Neural cell (in vitro differentiated cells): ENCODE data around the gene PRKCE. TPM values are rescaled to one million over a fixed set of nuclear protein-coding genes. Genes with fewer than 3 reads are reported as not detected.

ENCODE experiments used
- H2AFZ ChIP-seq: fragments of 200-600, 300-800 bp; sonication (generic), shearing (Covaris generic); 2 replicates; pipeline ENCODE4 v1.6.0; 2014; ENCODE audit warnings: low read depth, mild to moderate bottlenecking, antibody characterized with exemption, low read length, moderate library complexity
- H3F3A ChIP-seq: fragments of 200-600 bp; shearing (Covaris generic); 2 replicates; pipeline ENCODE4 v1.6.1; 2016; ENCODE audit warnings: mild to moderate bottlenecking, moderate library complexity, mixed read lengths, antibody characterized with exemption, low read length; ENCODE audit not compliant: insufficient read depth, poor library complexity, severe bottlenecking
- H3K27ac ChIP-seq: fragments of 200-600, 300-800 bp; sonication (generic), shearing (Covaris generic); 2 replicates; pipeline ENCODE4 v1.5.1; 2014; ENCODE audit warnings: mild to moderate bottlenecking, low read length, moderate library complexity
- H3K27me3 ChIP-seq: fragments of 300-800, 200-600 bp; sonication (generic), shearing (Covaris generic); 2 replicates; pipeline ENCODE4 v1.6.0; 2014; ENCODE audit warnings: mild to moderate bottlenecking, low read depth, low read length, moderate library complexity; ENCODE audit not compliant: insufficient read depth
- H3K36me3 ChIP-seq: fragments of 300-800, 200-600 bp; sonication (generic), shearing (Covaris generic); 2 replicates; pipeline ENCODE4 v1.5.1; 2014; ENCODE audit warnings: mild to moderate bottlenecking, antibody characterized with exemption, low read length, moderate library complexity; ENCODE audit not compliant: insufficient read depth
- H3K4me2 ChIP-seq: fragments of 300-800, 200-600 bp; sonication (generic), shearing (Covaris generic); 2 replicates; pipeline ENCODE4 v1.6.0; 2014; ENCODE audit warnings: mild to moderate bottlenecking, low read length
- H3K4me3 ChIP-seq: fragments of 300-800, 200-600 bp; sonication (generic), shearing (Covaris generic); 2 replicates; pipeline ENCODE4 v1.5.1; 2014; ENCODE audit warnings: mild to moderate bottlenecking, low read length, moderate library complexity
- H3K79me2 ChIP-seq: fragments of 200-600 bp; shearing (Covaris generic); replicated peaks from 2 replicates; pipeline ENCODE4 v1.6.0; 2014; ENCODE audit warnings: mild to moderate bottlenecking, low read length, moderate library complexity; ENCODE audit not compliant: insufficient read depth
- H3K9ac ChIP-seq: fragments of 300-800, 200-600 bp; sonication (generic), shearing (Covaris generic); 2 replicates; pipeline ENCODE4 v1.6.1; 2016; ENCODE audit warnings: mild to moderate bottlenecking, low read length, mixed read lengths
- H3K9me2 ChIP-seq: fragments of 200-600 bp; shearing (Covaris generic); 2 replicates; pipeline ENCODE4 v1.6.1; 2016; ENCODE audit warnings: mild to moderate bottlenecking, low read length, mixed read lengths; ENCODE audit not compliant: insufficient read depth
- H3K9me3 ChIP-seq: fragments of 200-600, 300-800 bp; sonication (generic), shearing (Covaris generic); 2 replicates; pipeline ENCODE4 v1.6.1; 2016; ENCODE audit warnings: mild to moderate bottlenecking, mixed run types, low read length, moderate library complexity, mixed read lengths
- H4K20me1 ChIP-seq: fragments of 200-600 bp; shearing (Covaris generic); 2 replicates; pipeline ENCODE4 v1.6.1; 2016; ENCODE audit warnings: mild to moderate bottlenecking, mixed run types; ENCODE audit not compliant: insufficient read depth
- EP300 ChIP-seq: fragments of 450-650 bp; conservative IDR thresholded peaks from 2 replicates; pipeline ENCODE4 v1.6.1; 2014; ENCODE audit warnings: antibody characterized with exemption, mild to moderate bottlenecking, moderate library complexity; ENCODE audit not compliant: poor library complexity, severe bottlenecking
- EZH2 ChIP-seq: fragments of 200-600, 300-800 bp; shearing (Covaris generic), sonication (generic); IDR thresholded peaks from 2 replicates; pipeline ENCODE4 v1.6.1; 2014; ENCODE audit warnings: antibody characterized with exemption, low read length, borderline replicate concordance, mild to moderate bottlenecking; ENCODE audit not compliant: insufficient read depth, poor library complexity, severe bottlenecking
- MXI1 ChIP-seq: fragments of 450-650 bp; conservative IDR thresholded peaks from 2 replicates; pipeline ENCODE4 v1.6.1; 2014; ENCODE audit warnings: antibody characterized with exemption, mild to moderate bottlenecking; ENCODE audit not compliant: poor library complexity, severe bottlenecking
- POLR2AphosphoS5 ChIP-seq: IDR thresholded peaks from 2 replicates; pipeline ENCODE4 v1.6.1; 2012
- RAD21 ChIP-seq: fragments of 450-650 bp; conservative IDR thresholded peaks from 2 replicates; pipeline ENCODE4 v1.6.1; 2014; ENCODE audit warnings: antibody characterized with exemption, mild to moderate bottlenecking, moderate library complexity
- SMC3 ChIP-seq: fragments of 450-650 bp; conservative IDR thresholded peaks from 2 replicates; pipeline ENCODE4 v1.6.1; 2014; ENCODE audit warnings: antibody characterized with exemption, mild to moderate bottlenecking, moderate library complexity; ENCODE audit not compliant: poor library complexity
- TAF1 ChIP-seq: IDR thresholded peaks from 2 replicates; pipeline ENCODE4 v1.6.1; 2012; ENCODE audit warnings: low read depth
- polyA plus RNA-seq: library from polyadenylated mRNA; depleted of rRNA; stranded (reverse); fragments of >200 nt; gene quantifications from 2 replicates; pipeline ENCODE4 v1.2.3, GENCODE V29; 2014
- TF ChIP-seq, protein P1 (sequence below): fragments of 450-650 bp; IDR thresholded peaks from 2 replicates; pipeline ENCODE4 v1.5.1; 2014; ENCODE audit warnings: antibody characterized with exemption, mild to moderate bottlenecking, moderate library complexity; ENCODE audit not compliant: poor library complexity, severe bottlenecking
- TF ChIP-seq, protein P2 (sequence below): IDR thresholded peaks from 2 replicates; pipeline ENCODE4 v1.6.1; 2012; ENCODE audit warnings: borderline replicate concordance

The PRKCE gene
- polyA plus RNA-seq, 1 donor from 2014 or later = 5.4 TPM

DNA sequence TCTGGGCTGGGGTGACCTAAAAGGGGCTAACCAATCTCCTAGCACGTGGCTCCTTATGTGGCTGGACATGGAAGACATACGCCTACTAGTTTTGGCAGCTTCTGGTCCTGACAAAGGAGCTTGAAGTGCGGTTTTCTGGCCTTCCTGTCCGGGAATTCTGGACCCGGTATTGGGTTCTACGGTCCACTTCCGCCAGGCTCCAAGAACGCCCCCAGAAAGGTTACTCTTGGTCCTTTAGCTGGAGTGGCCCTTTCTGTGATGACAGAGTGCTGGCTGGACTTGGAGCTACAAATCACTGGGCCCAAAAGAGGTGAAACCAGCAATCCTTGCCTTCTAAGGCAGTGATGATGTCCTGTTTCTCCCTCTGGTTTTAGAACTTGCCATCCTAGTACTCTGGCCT is 481.5 kb downstream of the PRKCE start:
- TF ChIP-seq MXI1 (no peak), SMC3 (no peak), POLR2AphosphoS5 (no peak)
- H3K9me3 ChIP-seq = no peaks in the 10 kb centered on the region
- H3K36me3 ChIP-seq = no peaks in the 10 kb centered on the region
- H3K27ac ChIP-seq = no peak overlapping the region
- H3K9me2 ChIP-seq = no peaks in the 10 kb centered on the region
- H3K27me3 ChIP-seq = no peaks in the 10 kb centered on the region
- no peak overlapping the region for H3K9ac ChIP-seq
- H4K20me1 ChIP-seq = no peaks in the 10 kb centered on the region
- no peaks in the 10 kb centered on the region for H3K79me2 ChIP-seq
- no peak overlapping the region for H3K4me2 ChIP-seq
- no peak overlapping the region for H2AFZ ChIP-seq
- H3K4me3 ChIP-seq = no peak overlapping the region
- no peaks in the 10 kb centered on the region for H3F3A ChIP-seq

DNA sequence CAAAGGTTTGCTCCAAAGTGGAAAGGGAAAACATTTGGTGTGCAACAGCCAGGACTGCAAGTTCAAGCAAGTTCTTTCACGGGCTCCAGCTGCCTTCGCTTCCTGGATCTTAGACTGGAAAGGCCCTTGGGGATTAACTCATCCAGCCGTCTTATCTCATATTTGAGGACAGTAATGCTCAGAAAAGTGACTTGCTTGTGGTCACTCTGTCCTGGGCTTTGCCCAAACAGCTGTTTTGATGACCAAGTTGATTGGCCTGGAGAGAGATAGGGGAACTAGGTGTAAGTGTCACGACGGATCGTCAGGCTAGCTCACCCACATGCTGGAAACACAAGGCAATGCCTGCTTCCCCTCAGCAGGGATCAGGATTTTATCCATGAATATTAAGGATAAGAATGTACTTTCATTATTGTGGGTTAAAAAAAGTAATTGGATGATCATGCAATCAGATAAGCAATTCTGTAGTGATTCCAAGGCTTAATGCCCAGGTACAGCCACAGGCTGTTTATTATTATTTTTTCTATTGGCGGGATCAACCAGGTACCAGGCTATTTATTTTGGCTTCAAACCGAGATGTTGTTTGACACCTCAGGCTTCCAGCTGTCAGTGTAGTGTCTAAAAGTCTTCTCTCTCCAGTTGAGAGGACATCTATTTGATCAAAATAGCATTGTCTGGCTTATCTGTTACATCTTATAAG is 483.2 kb downstream of the PRKCE start:
- TF ChIP-seq MXI1 (no peak), SMC3 (no peak), RAD21 (no peak)
- TF ChIP-seq, protein P1, sequence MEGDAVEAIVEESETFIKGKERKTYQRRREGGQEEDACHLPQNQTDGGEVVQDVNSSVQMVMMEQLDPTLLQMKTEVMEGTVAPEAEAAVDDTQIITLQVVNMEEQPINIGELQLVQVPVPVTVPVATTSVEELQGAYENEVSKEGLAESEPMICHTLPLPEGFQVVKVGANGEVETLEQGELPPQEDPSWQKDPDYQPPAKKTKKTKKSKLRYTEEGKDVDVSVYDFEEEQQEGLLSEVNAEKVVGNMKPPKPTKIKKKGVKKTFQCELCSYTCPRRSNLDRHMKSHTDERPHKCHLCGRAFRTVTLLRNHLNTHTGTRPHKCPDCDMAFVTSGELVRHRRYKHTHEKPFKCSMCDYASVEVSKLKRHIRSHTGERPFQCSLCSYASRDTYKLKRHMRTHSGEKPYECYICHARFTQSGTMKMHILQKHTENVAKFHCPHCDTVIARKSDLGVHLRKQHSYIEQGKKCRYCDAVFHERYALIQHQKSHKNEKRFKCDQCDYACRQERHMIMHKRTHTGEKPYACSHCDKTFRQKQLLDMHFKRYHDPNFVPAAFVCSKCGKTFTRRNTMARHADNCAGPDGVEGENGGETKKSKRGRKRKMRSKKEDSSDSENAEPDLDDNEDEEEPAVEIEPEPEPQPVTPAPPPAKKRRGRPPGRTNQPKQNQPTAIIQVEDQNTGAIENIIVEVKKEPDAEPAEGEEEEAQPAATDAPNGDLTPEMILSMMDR = no peak
- no peak overlapping the region for H2AFZ ChIP-seq
- no peaks in the 10 kb centered on the region for H3K9me2 ChIP-seq
- H3F3A ChIP-seq = no peaks in the 10 kb centered on the region
- no peak overlapping the region for H3K27ac ChIP-seq
- H3K4me3 ChIP-seq = no peak overlapping the region
- no peaks in the 10 kb centered on the region for H3K9me3 ChIP-seq
- no peaks in the 10 kb centered on the region for H3K79me2 ChIP-seq
- no peaks in the 10 kb centered on the region for H4K20me1 ChIP-seq
- no peak overlapping the region for H3K4me2 ChIP-seq
- H3K36me3 ChIP-seq = no peaks in the 10 kb centered on the region
- no peak overlapping the region for H3K9ac ChIP-seq
- H3K27me3 ChIP-seq = no peaks in the 10 kb centered on the region

DNA sequence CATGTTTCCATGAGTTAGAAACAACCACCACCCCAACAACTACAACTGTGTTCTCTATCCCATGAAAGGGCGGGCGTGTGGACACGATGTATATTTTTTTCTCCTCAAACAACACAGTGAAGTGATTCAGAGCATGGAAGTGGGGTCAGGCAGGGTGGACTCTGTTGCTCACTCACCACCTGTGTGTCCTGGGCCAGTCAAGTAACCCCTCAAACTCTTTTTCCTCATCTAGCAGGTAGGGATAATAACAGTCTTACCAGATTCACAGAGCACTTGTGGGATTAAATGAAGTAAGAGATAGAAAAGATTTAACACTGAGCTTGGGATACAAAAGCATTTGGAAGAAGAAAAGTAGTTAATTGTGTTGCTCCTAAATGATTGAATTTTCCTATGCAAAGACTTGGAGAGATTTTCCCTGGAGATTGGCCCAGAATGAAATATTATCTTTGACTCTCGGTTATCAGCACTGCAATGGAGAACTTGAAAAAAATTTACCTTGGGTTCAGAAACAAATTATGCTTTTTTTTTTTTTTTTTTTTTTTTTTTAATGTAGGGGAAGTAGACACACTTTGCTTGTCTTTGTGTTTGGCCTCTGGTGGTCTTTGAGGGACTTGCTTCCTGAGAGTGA is 483.9 kb downstream of the PRKCE start:
- H3K27ac ChIP-seq = no peak overlapping the region
- no peak overlapping the region for H3K9ac ChIP-seq
- no peaks in the 10 kb centered on the region for H3K79me2 ChIP-seq
- H3F3A ChIP-seq = no peaks in the 10 kb centered on the region
- no peak overlapping the region for H2AFZ ChIP-seq
- TF ChIP-seq, protein P1 = no peak
- no peak for TF ChIP-seq RAD21
- no peak for TF ChIP-seq MXI1
- TF ChIP-seq, protein P2, sequence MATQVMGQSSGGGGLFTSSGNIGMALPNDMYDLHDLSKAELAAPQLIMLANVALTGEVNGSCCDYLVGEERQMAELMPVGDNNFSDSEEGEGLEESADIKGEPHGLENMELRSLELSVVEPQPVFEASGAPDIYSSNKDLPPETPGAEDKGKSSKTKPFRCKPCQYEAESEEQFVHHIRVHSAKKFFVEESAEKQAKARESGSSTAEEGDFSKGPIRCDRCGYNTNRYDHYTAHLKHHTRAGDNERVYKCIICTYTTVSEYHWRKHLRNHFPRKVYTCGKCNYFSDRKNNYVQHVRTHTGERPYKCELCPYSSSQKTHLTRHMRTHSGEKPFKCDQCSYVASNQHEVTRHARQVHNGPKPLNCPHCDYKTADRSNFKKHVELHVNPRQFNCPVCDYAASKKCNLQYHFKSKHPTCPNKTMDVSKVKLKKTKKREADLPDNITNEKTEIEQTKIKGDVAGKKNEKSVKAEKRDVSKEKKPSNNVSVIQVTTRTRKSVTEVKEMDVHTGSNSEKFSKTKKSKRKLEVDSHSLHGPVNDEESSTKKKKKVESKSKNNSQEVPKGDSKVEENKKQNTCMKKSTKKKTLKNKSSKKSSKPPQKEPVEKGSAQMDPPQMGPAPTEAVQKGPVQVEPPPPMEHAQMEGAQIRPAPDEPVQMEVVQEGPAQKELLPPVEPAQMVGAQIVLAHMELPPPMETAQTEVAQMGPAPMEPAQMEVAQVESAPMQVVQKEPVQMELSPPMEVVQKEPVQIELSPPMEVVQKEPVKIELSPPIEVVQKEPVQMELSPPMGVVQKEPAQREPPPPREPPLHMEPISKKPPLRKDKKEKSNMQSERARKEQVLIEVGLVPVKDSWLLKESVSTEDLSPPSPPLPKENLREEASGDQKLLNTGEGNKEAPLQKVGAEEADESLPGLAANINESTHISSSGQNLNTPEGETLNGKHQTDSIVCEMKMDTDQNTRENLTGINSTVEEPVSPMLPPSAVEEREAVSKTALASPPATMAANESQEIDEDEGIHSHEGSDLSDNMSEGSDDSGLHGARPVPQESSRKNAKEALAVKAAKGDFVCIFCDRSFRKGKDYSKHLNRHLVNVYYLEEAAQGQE = no peak
- TF ChIP-seq EZH2 = no peak
- no peak for TF ChIP-seq POLR2AphosphoS5
- TF ChIP-seq SMC3 = no peak
- no peak for TF ChIP-seq TAF1
- TF ChIP-seq EP300 = no peak
- no peaks in the 10 kb centered on the region for H3K9me2 ChIP-seq
- no peak overlapping the region for H3K4me3 ChIP-seq
- H3K4me2 ChIP-seq = no peak overlapping the region
- no peaks in the 10 kb centered on the region for H3K36me3 ChIP-seq
- H4K20me1 ChIP-seq = no peaks in the 10 kb centered on the region
- H3K9me3 ChIP-seq = no peaks in the 10 kb centered on the region
- no peaks in the 10 kb centered on the region for H3K27me3 ChIP-seq
